Osteocyte (in vitro differentiated cells): Measurements from ENCODE around the gene CCDC174. TPM values are rescaled to one million over a fixed set of nuclear protein-coding genes. Genes with fewer than 3 reads are reported as not detected.
A peak's percentile ranks its signal among the peaks of the same experiment; 100 is the strongest.

ENCODE experiments used
- DNase-seq: peaks from one replicate; pipeline ENCODE4 v3.0.0; 2021; ENCODE audit warnings: mixed read lengths; ENCODE audit not compliant: unreplicated experiment; ENCODE audit errors: extremely low spot score
- H3K27ac Mint-ChIP-seq: one replicate; pipeline ENCODE4 v1.8.0; 2021; ENCODE audit warnings: mild to moderate bottlenecking, mixed read lengths; ENCODE audit not compliant: unreplicated experiment
- H3K27me3 Mint-ChIP-seq: one replicate; pipeline ENCODE4 v1.8.0; 2021; ENCODE audit warnings: mixed read lengths; ENCODE audit not compliant: unreplicated experiment
- H3K36me3 Mint-ChIP-seq: one replicate; pipeline ENCODE4 v1.8.0; 2021; ENCODE audit warnings: mixed read lengths; ENCODE audit not compliant: unreplicated experiment
- H3K4me1 Mint-ChIP-seq: one replicate; pipeline ENCODE4 v1.8.0; 2021; ENCODE audit warnings: mixed read lengths; ENCODE audit not compliant: unreplicated experiment
- H3K4me3 Mint-ChIP-seq: one replicate; pipeline ENCODE4 v1.8.0; 2021; ENCODE audit warnings: mild to moderate bottlenecking, moderate library complexity, mixed read lengths; ENCODE audit not compliant: unreplicated experiment
- H3K9me3 Mint-ChIP-seq: one replicate; pipeline ENCODE4 v1.8.0; 2021; ENCODE audit warnings: mixed read lengths; ENCODE audit not compliant: unreplicated experiment
- CTCF ChIP-seq: fragments of 200-600 bp; sonication (generic); IDR thresholded peaks from 2 replicates; pipeline ENCODE4 v1.5.0; 2021; ENCODE audit warnings: antibody characterized with exemption, mild to moderate bottlenecking, moderate library complexity
- total RNA-seq: library from RNA; stranded (reverse); gene quantifications from 2 replicates; pipeline ENCODE4 v1.2.1, GENCODE V29; 2021

CCDC174 gene
- total RNA-seq, 1 donor from 2014 or later = 18.4 TPM

- Mint-ChIP-seq H3K36me3 (no peaks in the 10 kb centered on the region), H3K27me3 (peaks cover 4% of the 10 kb centered on the region), H3K4me1 (no peaks in the 10 kb centered on the region), H3K9me3 (no peaks in the 10 kb centered on the region), H3K27ac (no peak overlapping the region), H3K4me3 (no peak overlapping the region)
- TF ChIP-seq CTCF = no peak
- peak; percentile 25 for DNase-seq
Measured at GRCh38 chr3:14703791-14704190, 52.2 kb downstream of the CCDC174 start.

- H3K4me3 Mint-ChIP-seq = no peak overlapping the region
- no peaks in the 10 kb centered on the region for H3K36me3 Mint-ChIP-seq
- TF ChIP-seq CTCF = no peak
- H3K27me3 Mint-ChIP-seq = peaks cover 17% of the 10 kb centered on the region
- H3K9me3 Mint-ChIP-seq = peaks cover 6% of the 10 kb centered on the region
- no peak for DNase-seq
- no peaks in the 10 kb centered on the region for H3K4me1 Mint-ChIP-seq
- H3K27ac Mint-ChIP-seq = no peak overlapping the region
Measured at GRCh38 chr3:14706096-14706495, 54.5 kb downstream of the CCDC174 start.

GRCh38 chr3:14716591-14716990 lies 65.0 kb downstream of the CCDC174 start:
- DNase-seq = no peak
- Mint-ChIP-seq H3K27ac (no peak overlapping the region), H3K9me3 (peaks cover 6% of the 10 kb centered on the region), H3K36me3 (no peaks in the 10 kb centered on the region), H3K4me3 (no peak overlapping the region), H3K27me3 (peaks cover 26% of the 10 kb centered on the region), H3K4me1 (no peaks in the 10 kb centered on the region)
- no peak for TF ChIP-seq CTCF

- H3K4me3 Mint-ChIP-seq = no peak overlapping the region
- DNase-seq = no peak
- H3K27ac Mint-ChIP-seq = no peak overlapping the region
- H3K4me1 Mint-ChIP-seq = no peaks in the 10 kb centered on the region
- peaks cover 6% of the 10 kb centered on the region for H3K9me3 Mint-ChIP-seq
- TF ChIP-seq CTCF = no peak
- H3K27me3 Mint-ChIP-seq = peaks cover 24% of the 10 kb centered on the region
- no peaks in the 10 kb centered on the region for H3K36me3 Mint-ChIP-seq
Measured at GRCh38 chr3:14717307-14717706, 65.7 kb downstream of the CCDC174 start.

- no peaks in the 10 kb centered on the region for H3K36me3 Mint-ChIP-seq
- DNase-seq = no peak
- peaks cover 19% of the 10 kb centered on the region for H3K27me3 Mint-ChIP-seq
- H3K9me3 Mint-ChIP-seq = no peaks in the 10 kb centered on the region
- H3K4me1 Mint-ChIP-seq = no peaks in the 10 kb centered on the region
- no peak overlapping the region for H3K27ac Mint-ChIP-seq
- TF ChIP-seq CTCF = no peak
- no peak overlapping the region for H3K4me3 Mint-ChIP-seq
Measured at GRCh38 chr3:14718539-14718938, 67.0 kb downstream of the CCDC174 start.
